Stromal cell of bone marrow (primary cell): ENCODE measurements around the gene MLH3.
A peak's percentile ranks its signal among the peaks of the same experiment; 100 is the strongest.

Experiments used
- DNase-seq: peaks from one replicate; pipeline ENCODE4 v3.0.0-alpha.2; 2012; ENCODE audit warnings: low read depth

MLH3 gene

DNA sequence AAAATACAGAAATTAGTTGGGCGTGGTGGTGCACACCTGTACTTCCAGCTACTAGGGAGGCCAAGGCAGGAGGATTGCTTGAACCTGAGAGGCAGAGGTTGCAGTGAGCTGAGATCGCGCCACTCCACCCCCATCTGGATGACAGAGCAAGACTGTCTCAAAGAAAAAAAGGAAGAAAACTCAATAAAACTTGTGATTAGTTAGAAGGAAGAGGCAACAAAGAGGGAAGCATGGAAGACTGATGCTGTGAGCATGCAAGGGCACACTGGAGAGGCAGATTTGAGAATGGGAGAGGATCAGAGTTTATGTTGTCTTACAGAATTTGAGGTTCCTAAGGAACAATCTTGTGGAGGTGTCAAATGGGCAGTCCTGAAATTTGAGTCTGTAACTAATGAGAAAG lies 15.4 kb upstream of the MLH3 start:
- DNase-seq, result no peak

DNA sequence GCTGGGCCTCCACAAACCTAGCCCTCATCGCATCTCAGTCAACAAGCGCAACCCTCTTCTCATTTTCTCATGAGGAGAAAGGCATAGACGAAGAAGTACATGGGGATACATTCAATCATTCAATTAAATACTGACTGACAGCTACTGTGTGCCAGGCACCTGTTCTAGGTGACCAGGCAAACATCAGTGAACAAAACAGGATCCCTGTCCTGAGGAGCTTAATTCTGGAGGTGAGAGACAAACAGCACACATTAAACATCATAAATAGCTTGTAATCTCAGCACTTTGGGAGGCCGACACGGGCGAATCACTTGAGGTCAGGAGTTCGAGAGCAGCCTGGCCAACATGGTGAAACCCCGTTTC lies 12.9 kb upstream of the MLH3 start:
- DNase-seq, result no peak

DNA sequence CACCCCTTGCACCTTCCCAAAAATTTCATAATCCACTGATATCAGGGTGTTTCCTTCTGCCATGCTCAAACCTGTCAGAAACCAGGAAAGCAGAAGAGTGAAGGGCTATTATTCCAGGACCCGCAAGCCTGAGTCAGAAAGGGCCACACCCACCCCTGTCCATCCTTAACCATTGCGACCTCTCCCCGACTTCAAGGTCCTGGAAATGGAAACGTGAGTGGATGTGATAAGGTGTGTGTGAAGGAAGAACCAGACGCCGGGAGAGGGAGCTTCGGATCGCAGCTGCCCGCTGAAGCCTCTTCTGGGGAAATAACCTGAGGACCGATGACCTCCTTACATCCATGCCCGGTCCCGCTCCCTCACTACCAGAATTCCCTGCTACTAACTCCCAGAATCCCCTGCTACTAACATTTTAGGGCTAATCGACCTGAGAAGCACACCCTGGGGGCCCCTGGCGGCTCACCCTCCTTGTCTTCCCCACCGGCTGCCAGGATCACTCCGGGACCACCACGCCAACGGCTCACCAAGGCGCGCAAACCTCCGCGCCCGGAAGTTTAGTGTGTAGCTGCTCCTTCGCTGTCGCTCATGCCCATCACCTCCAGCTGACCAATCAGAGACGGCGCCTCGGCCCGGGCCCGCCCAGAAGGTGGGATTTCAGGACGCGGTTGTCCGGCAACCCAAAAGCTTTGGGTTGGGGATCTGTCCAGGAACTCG lies 12.4 kb upstream of the MLH3 start, which contains the start of gene ACYP1:
TSS of gene ACYP1 (minus strand) at position 534 of the 714 bp plus-strand sequence. CDS start at position 63, 471 bp downstream.
- peak; percentile 79 for DNase-seq

DNA sequence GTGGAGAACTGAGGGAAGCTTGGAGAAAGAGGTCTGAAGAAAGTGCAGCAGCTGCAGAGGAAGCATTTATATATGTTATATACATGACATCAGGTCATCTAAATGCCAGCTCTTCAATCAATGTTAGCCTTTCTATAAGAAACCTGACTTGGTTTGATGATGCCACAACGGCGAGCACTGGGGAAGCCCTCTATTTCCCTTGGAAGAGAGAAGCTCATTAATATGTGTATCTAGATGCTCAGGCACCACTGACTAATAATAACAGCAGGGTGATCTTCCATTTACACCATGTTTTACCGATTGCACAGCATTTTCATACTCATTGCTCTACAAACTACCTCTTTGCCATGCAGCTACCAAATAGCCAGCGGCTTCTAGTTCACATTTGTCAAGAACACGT lies 11.7 kb upstream of the MLH3 start:
- DNase-seq, result no peak

DNA sequence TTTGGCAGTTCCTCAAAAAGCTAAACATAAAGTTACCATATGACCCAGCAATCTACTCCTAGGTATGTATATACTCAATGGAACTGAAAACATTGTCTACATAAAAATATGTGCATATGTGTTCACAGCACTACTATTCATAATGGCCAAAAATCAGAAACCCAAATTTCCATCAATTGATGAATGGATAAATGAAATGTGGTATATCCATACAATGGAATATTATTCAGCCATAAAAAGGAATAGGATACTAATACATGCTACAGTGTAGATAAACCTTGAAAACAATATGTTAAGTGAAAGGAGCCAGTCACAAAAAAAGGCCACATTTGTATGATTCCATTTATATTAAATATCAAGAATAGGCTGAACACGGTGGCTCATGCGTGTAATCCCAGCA lies 9.2 kb upstream of the MLH3 start:
- no peak for DNase-seq

DNA sequence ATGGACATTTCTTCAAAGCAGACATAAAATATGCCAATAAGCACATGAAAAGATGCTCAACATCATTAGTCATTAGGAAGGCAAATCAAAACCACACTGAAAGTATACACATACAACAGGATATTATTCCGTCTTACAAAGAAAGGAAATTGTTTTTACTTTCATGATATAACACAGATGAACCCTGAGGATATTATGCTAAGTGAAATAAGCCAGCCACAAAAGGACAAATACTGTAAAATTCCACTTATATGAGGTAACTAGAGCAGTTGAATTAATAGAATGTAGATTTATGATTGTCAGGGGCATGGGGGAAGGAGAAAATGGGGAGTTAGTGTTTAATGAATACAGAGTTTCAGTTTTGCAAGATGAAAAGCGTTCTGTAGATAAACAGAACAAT lies 8.4 kb upstream of the MLH3 start:
- DNase-seq, result no peak

DNA sequence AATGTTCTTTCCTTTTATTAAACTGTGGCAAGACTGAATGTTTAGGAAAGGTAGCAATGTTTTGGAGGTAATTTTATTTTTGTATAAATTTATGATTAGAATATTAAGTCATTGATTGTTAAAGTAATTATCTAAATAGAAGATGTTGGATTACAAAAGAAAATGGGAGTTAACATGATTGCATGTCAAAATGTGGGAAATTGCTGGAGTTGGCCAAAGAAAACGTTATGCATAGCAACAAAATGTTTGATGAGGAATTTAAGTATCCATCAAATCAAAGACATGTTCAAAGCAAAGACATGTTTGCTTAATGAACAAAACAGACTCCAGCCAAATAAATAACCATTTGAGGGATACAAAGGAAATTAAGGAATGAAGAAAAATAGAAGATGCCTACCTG lies 3.2 kb upstream of the MLH3 start:
- DNase-seq, result no peak

DNA sequence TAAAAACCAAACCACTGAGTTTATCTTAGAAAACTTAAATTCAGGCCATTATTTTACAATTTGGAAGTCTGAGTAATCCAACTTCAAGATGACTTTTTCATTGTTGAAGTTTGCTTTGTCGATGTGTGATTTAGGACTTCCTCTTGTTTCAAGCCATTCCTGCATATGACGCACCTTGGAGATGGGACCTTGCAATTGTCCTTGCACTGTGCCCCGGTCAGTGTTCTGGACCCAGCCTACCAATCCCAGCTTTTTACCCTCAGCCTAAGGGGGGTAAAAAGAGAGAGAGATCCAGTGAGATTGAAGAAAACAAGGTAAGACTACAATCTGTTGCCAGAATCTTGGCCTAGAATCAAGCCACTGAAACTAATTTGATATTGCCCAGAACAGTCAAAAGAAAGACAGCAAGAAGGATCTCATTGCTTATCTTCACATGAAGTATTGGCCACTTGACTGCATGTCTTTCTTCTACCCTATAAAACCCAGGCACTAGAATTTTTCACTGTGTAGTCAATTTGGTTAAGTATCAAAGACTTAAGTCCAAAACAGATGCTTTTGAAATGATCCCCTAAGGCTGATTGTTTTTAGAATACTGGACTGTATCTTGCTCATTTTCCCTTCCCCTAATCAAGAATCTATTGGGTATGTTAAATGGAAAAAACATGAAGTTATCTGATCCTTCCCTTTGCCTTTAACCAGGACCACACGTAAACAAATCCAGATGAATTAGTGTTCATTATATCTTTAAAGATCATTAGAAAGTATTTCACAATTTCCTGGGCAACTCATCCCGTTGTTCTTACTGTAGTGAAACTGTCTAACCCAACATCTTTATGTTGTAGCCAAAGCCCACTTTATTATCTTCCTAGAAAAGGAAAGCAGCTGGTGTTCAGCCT lies 2.4 kb upstream of the MLH3 start:
- no peak for DNase-seq

DNA sequence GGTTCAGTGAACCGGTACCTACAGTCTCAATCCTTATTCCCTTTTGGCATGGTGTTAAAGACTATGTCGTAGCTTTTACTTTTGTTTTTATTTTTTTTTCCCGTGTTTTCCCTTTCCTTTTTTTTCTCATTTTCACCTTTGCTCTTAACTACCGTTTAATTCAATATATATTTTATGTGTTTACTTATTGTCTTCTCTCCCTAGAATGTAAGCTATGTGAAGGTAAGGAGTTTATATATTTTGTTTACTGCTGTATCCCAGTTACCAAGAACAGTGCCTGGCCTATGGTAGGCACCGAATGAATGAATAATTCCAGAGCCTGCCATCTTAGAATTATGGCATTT lies 261 bp upstream of the MLH3 start:
- DNase-seq, result no peak

DNA sequence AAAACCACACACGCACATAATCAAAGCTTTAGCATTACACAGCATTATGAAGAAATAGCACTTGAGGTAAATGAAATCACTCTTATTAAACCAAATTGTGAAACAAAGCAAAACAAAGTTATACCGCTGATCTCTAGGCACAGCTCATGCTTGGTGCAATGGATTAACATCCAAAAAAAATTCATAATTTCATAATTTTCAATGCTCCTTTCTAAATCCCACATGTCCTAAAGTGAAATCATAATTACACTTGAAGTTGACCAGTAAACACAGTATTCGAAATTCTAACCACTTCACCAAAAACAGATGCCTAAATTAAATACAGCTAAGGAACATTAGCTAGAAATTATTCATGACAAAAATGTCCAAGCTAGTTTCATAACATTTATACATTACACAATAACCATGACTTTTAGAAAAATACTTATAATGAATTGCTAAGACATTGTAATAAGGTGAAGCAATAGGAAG lies 1.5 kb downstream of the MLH3 start:
- peak; percentile 72 for DNase-seq

DNA sequence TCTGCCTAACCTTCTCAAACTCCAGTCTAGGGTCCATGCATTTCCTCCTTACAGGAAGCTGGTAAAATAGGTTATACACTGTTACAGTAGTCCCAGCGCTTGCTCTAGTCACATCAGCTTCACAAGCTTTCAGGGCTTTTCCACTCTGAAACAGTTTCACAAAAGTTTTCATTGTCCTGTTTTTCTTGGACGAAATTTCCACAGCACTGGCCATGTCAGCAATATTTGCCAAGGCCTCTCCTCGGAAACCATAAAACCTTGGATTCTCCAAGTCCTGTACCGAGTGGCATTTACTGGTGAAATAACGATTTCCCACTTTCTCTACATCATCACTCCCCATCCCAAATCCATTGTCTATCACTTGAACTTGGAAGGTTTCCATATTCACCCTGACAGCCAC lies 2.1 kb downstream of the MLH3 start:
- peak; percentile 65 for DNase-seq

DNA sequence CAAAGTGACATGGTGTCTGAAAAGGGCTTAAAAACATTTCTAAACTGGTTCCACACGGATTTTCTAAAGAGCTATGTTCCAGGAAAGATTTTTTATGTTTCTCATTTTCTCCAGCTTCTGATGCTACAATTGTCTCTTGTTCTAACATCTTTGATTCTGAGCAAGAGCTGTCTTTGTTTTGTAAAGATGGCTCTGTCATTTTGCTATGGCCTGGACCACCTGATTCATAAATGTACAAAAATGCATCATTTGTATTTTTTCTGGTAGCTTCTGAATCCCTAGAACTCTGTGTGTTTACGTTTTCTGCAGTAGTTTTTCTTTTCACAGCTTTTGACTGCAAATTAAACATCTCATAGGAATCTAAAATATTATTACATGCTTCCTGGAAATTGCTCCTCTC lies 3.2 kb downstream of the MLH3 start:
- DNase-seq, result no peak

DNA sequence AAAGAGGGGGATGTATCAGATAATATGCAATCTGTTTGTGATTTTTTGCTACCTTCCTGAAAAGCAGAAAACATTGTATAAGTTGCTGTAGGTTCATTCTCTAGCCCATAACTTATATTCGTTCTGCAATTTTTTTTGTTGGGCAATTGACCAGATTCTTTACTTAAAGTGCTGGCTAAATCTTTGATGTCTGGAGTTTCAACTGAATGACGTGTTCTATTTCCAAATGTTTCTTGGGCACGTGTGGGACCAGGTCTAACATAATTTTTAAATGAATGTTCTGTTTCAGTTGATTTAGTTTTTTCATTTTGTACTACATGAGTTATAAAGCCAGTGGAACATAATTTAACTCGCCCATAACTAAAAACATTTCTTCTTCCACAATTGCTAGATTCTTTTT lies 3.8 kb downstream of the MLH3 start:
- no peak for DNase-seq

DNA sequence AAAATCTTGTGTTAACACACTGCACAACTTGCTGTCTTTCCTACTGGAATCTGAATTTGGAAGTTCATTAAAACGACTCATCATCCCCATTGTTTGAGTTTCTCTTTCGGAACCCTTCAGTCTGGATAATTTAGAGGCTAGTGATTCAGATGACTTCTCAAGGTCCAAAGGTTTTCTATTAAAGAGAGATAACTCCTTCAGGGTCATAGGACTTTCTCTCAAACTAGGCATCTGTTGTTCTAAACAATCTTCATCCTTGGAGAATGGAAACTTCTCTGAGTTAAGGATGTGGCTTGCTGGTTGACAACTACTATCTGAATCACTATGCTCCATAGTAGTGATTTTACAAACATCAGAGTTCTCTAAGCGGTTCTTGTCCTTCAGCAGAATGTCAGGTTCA lies 4.4 kb downstream of the MLH3 start:
- DNase-seq, result peak; percentile 40

DNA sequence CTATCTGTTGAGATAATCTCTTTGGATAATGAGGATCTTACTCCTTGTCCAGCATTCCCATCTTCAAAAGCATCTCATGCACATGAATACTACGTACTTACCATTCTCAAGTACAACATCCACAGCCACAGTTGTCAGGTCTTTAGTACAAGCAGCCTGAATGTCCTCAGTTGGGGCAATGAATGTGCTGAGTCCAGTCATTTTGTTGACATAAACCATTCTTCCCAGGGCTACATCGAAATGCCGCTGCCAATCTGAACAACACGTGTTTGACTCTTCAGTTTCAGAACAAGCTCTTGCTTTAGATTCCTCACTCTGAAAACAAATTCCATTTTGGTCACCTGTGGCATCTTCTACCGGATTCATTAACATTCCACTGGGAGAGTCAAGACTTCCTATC lies 5.0 kb downstream of the MLH3 start:
- DNase-seq, result no peak

DNA sequence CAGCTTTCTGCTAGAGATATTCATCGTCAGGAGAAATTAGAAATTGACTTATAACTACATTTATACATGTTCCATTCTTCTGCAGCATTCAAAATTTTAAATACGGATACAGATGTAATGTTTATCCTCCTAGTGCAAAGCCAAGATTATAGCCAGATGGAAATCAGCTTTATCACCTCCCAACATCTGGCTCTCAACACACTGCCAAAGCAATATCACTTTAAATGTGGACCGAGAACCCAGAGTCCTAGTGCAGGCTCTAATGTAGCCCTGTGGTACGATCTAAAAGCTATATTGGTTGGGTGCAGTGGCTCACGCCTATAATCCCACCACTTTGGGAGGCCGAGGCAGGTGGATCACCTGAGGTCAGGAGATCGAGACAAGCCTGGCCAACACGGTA lies 6.5 kb downstream of the MLH3 start:
- no peak for DNase-seq

DNA sequence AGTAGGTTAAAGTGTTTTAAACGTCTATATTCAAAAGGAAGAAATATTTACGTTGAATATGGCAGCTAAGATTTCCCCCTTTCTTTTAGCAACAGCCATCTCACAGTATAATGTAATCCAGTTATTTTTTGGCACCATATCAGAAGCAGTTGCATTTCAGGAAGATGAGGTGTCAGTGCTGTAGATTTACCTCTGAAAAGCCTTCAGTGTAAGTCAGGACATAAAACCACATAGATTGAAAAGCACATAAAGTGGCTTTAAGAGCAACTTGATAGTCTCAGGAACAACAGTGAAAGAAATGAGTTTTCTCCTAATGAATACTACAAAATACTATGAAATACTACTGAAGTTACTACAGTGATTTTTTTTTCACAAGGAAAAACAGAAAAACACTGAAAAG lies 6.9 kb downstream of the MLH3 start:
- no peak for DNase-seq

DNA sequence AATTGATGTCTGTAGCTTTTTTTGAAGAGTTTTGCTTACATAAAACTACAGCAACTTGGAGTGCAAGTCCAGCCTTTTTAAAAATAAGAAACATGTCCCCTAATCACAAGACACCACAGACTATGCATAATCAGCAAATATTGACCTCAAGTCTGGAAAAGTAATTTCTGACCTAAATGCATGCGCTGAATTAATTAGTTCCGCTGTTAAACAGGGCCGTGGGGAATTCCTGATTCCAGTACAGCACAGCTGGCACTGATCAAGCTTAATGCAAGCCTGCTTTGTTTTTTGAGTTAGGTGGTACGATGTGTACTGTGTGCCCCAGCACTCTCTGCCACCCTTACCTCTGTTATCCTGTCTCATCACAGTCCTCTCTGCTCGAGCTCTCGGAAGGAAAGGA lies 9.2 kb downstream of the MLH3 start:
- no peak for DNase-seq

DNA sequence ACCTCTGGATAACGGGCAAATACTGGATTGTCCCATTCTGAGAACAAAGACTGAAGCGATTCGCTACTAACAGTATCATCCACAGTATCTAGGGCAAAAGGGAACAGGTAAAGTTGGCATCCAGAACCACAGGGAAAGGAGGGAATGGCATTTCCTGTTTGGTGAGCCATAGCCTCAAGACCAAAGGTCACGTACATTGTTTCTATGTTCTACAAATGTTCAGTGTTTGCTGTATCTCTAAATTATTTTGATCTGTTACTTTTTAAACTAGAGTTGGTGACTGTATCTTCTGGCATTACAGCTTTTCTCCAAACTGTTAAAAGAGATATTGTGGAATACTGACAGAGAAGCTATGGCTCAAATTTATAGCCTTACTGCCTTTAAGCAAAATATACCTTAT lies 9.7 kb downstream of the MLH3 start:
- no peak for DNase-seq

DNA sequence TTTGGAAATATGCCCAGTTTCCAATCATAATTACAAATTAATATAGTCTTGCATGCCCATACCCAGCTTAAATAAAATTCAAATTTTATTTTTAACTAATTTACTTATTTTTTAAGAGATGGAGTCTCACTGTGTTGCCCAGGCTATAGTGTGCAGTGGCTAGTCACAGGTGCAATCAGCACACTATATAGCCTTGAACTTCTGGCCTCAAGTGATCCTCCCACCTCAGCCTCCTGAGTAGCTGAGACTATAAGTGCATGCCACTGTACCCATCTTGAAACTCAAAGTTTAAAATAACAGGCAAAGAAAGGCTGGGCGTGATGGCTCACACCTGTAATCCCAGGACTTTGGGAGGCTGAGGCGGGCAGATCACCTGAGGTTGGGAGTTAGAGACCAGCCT lies 10.3 kb downstream of the MLH3 start:
- no peak for DNase-seq

DNA sequence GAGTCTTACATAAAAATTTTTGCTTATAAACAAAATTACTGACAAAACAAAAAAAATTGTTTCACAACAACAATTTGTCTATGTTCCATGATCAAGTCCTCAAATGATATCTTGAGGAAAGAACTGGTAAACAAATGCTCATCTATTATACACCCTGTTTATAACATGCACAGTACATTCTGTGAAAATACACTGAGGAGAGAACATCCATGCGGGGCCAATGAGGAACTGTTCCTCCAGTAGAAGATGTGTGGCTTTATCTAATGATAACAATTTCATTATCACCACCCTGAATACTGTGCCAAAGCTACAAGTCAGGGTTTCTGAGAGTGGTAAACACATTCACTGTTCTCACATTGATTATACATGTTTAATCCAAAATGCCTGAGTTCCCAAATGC lies 10.8 kb downstream of the MLH3 start:
- no peak for DNase-seq

DNA sequence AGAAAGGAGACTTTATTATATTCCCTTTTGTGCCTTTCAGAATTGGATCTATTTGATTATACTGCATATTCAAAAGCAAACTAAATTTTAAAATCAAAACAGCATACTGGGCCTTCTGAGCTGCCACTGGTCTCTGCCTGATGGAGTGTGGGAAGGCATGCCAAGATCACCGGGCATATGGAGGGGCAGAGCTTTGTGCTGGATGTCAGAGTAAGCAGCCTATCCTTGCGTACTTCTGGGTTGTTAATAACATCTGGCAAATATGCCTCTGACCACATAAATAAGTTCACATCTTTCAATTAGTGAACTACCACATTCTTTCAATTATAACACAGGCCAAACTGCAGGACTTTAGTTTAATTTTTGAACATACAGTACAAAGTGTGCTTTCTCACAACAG lies 18.3 kb downstream of the MLH3 start:
- DNase-seq, result no peak

DNA sequence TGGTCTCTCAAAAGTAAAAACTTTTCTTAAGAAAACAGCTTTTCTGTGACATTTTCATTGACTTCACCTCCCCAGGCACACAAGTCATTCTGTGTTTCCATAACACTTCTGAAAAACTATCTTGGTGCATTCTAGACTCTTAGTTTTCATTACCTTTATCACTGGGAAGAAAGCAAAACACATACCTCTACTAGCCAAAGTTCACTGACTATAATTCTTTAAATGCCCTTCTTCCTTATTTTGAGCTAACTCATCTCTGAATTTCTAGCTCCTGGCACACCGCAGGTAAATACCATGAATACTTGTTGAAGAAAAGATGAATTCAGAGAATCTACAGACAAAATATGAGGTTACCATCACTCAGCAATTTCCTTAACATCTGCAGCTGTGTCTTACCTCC lies 21.1 kb downstream of the MLH3 start:
- DNase-seq, result no peak

DNA sequence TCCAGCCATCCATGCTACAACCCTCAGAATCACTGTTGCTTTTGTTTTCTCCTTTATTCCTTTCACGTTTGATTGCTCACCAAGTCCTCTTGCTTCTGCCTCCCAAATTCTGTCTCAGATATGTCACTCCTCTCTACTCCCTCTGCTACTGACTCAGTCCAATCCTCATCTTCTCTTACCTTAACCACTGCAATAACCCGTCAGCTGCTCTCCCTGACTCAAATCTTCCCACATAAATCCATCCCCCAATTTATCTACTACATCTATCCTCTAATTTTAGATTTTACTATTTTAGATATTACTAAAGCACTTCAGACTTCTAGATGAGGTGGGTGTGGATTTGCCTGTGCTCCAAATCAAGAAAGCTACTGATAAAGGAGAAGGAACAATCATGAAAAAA lies 25.4 kb downstream of the MLH3 start:
- no peak for DNase-seq
